HEK293 (cell line): ENCODE data around the gene B4GALT5.
"Not testable (repeated sequence)": the region's sequence is repeated elsewhere in the genome, so short reads cannot be mapped to it uniquely, and the experiment has no call there.

Experiments
- CTCF ChIA-PET: fragments of 350-600 bp; formaldehyde crosslinking; extraction: SDS; loops from one replicate; lab custom pipeline; 2021; ENCODE audit warnings: antibody characterized with exemption; lab: Yijun Ruan, JAX
- POLR2A ChIA-PET: fragments of 300-600 bp; formaldehyde crosslinking; extraction: SDS; loops from one replicate; lab custom pipeline; 2020; ENCODE audit warnings: antibody characterized with exemption, inconsistent platforms; lab: Yijun Ruan, JAX
- H3K27ac ChIP-seq: fragments of 200-500 bp; sonication (Bioruptor generic); 2 replicates; pipeline ENCODE4 v1.5.1; 2014; ENCODE audit warnings: low read depth, low read length, control low read depth, inconsistent platforms; ENCODE audit errors: extremely low read depth
- H3K36me3 ChIP-seq, 2 experiments: fragments of 200-500 bp in 1 of 2; sonication (Bioruptor generic) in 1 of 2; 1 replicate in 1 of 2; 2 replicates in 1 of 2; pipeline ENCODE4 v1.5.1; 2014 to 2017; ENCODE audit warnings: inconsistent platforms in 2 of 2, low read length in 2 of 2; ENCODE audit not compliant: control insufficient read depth in 2 of 2, insufficient read depth in 1 of 2
- H3K4me1 ChIP-seq: fragments of 200-500 bp; sonication (Bioruptor generic); 2 replicates; pipeline ENCODE4 v1.5.1; 2014; ENCODE audit warnings: mild to moderate bottlenecking, low read length, inconsistent platforms; ENCODE audit not compliant: control insufficient read depth, insufficient read depth
- H3K4me3 ChIP-seq: 2 replicates; pipeline ENCODE4 v1.5.1; 2011; ENCODE audit warnings: low read depth, mild to moderate bottlenecking, control low read depth, low read length, moderate library complexity
- H3K9me3 ChIP-seq: fragments of 200-500 bp; sonication (Bioruptor generic); 2 replicates; pipeline ENCODE4 v1.5.1; 2014; ENCODE audit warnings: low read depth, low read length, inconsistent platforms; ENCODE audit not compliant: control insufficient read depth, insufficient read depth
- BCL11B ChIP-seq: fragments of 450-650 bp; formaldehyde crosslinking; IDR thresholded peaks from 2 replicates; pipeline ENCODE4 v1.5.1; 2016; ENCODE audit warnings: low read depth, missing biosample characterization, missing genetic modification characterization
- REPIN1 ChIP-seq: fragments of 450-650 bp; formaldehyde crosslinking; IDR thresholded peaks from 2 replicates; pipeline ENCODE4 v1.5.1; 2017; ENCODE audit warnings: missing biosample characterization, missing genetic modification characterization, low read depth
- SP2 ChIP-seq: fragments of 450-650 bp; formaldehyde crosslinking; IDR thresholded peaks from 2 replicates; pipeline ENCODE4 v1.5.1; 2016; ENCODE audit warnings: missing biosample characterization, missing genetic modification characterization
- ZFP69B ChIP-seq: fragments of 450-650 bp; formaldehyde crosslinking; IDR thresholded peaks from 2 replicates; pipeline ENCODE4 v1.5.1; 2016; ENCODE audit warnings: missing biosample characterization, missing genetic modification characterization
- ZNF16 ChIP-seq: fragments of 450-650 bp; formaldehyde crosslinking; IDR thresholded peaks from 2 replicates; pipeline ENCODE4 v1.5.1; 2016; ENCODE audit warnings: low read depth, missing biosample characterization, missing genetic modification characterization
- ZNF23 ChIP-seq: fragments of 450-650 bp; formaldehyde crosslinking; IDR thresholded peaks from 2 replicates; pipeline ENCODE4 v1.5.1; 2016; ENCODE audit warnings: missing biosample characterization, missing genetic modification characterization, borderline replicate concordance
- ZNF362 ChIP-seq: fragments of 450-650 bp; formaldehyde crosslinking; IDR thresholded peaks from 2 replicates; pipeline ENCODE4 v1.5.1; 2016; ENCODE audit warnings: missing biosample characterization, missing genetic modification characterization
- ZNF600 ChIP-seq: fragments of 450-650 bp; formaldehyde crosslinking; IDR thresholded peaks from 2 replicates; pipeline ENCODE4 v1.5.1; 2016; ENCODE audit warnings: missing biosample characterization, missing genetic modification characterization
- ZNF664 ChIP-seq: fragments of 450-650 bp; formaldehyde crosslinking; IDR thresholded peaks from 2 replicates; pipeline ENCODE4 v1.5.1; 2016; ENCODE audit warnings: missing biosample characterization, missing genetic modification characterization
- TF ChIP-seq, protein P1 (sequence below): fragments of 450-650 bp; formaldehyde crosslinking; IDR thresholded peaks from 2 replicates; pipeline ENCODE4 v1.5.1; 2016; ENCODE audit warnings: missing biosample characterization, missing genetic modification characterization
- TF ChIP-seq, protein P2 (sequence below): fragments of 450-650 bp; formaldehyde crosslinking; IDR thresholded peaks from 2 replicates; pipeline ENCODE4 v1.5.1; 2016; ENCODE audit warnings: missing biosample characterization, missing genetic modification characterization

B4GALT5 gene

GRCh38 chr20:49615401-49616153 is 98.1 kb downstream of the B4GALT5 start:
- H3K36me3 ChIP-seq = no peaks in the 10 kb centered on the region
- no peaks in the 10 kb centered on the region for H3K9me3 ChIP-seq
- no peak overlapping the region for H3K4me3 ChIP-seq
- no peak overlapping the region for H3K27ac ChIP-seq
- TF ChIP-seq REPIN1 (no peak), ZFP69B (tag by site-specific recombination) (peak; percentile 89), SP2 (peak; percentile 11; the same call in 1 of the 2 replicates)
- TF ChIP-seq, protein P1, sequence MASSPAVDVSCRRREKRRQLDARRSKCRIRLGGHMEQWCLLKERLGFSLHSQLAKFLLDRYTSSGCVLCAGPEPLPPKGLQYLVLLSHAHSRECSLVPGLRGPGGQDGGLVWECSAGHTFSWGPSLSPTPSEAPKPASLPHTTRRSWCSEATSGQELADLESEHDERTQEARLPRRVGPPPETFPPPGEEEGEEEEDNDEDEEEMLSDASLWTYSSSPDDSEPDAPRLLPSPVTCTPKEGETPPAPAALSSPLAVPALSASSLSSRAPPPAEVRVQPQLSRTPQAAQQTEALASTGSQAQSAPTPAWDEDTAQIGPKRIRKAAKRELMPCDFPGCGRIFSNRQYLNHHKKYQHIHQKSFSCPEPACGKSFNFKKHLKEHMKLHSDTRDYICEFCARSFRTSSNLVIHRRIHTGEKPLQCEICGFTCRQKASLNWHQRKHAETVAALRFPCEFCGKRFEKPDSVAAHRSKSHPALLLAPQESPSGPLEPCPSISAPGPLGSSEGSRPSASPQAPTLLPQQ = peak; percentile 85
- ChIA-PET POLR2A (interaction anchor here (1.1 kb wide), 1 partner anchor 223 kb away, joined by 3 read pairs; no protein-coding TSS in a partner anchor), CTCF (interaction anchor here (1.2 to 1.7 kb wide), 3 partner anchors 74 to 231 kb away, joined by 3 to 7 read pairs (median 4); no protein-coding TSS in a partner anchor)
- H3K4me1 ChIP-seq = no peaks in the 10 kb centered on the region

DNA sequence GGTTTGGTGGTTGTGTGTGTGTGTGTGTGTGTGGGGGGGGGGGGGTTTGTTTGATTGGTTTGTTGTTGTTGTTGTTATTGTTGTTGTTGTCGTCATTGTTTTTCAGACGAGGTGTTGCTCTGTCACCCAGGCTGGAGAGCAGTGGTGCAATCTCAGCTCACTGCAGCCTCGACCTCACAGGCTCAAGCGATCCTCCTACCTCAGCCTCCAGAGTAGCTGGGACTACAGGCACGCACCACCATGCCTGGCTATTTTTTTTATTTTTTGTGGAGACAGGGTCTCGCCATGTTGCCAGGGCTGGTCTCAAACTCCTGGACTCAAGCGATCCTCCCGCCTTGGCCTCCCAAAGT is 98.7 kb downstream of the B4GALT5 start:
- H3K4me3 ChIP-seq, H3K9me3 ChIP-seq, H3K27ac ChIP-seq, H3K36me3 ChIP-seq, H3K4me1 ChIP-seq: not testable (repeated sequence)
- CTCF ChIA-PET = interaction anchor here (0.8 to 1.7 kb wide), 2 partner anchors 229 to 231 kb away, joined by 7 to 8 read pairs; no protein-coding TSS in a partner anchor
- POLR2A ChIA-PET = interaction anchor here (1.1 kb wide), 1 partner anchor 224 kb away, joined by 3 read pairs; no protein-coding TSS in a partner anchor

DNA sequence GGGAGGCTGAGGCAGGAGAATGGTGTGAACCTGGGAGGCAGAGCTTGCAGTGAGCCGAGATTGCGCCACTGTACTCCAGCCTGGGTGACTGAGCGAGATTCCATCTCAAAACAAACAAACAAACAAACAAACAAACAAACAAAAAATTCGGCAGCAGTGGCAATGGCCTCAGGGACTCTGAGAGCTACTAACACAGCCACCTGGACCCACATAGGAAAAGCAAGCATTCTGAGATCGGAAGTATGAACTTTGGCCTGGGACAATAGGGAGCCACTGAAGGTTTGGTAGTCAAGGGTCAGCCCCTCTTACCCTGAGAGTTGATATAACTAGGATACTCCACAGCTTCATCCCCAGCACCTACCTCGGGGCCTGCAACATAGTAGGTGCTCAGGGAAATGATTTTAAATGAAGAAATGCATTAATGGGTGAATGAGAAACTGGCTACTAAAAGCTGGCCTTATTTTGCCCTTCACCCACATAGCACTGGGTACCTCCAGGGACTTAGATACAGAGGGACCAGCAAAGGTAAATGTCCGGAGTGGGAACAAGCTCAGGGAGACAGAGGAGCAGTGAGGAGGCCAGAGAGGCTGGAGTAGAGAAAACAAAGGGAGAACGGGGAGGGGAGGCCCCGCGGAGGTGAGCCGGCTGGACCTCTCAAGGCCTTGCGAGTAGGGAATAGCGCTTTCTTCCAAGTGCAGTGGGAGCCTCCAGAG is 99.2 kb downstream of the B4GALT5 start:
- no peak overlapping the region for H3K4me3 ChIP-seq
- TF ChIP-seq ZNF23 (tag by site-specific recombination) (no peak), ZNF600 (tag by site-specific recombination) (no peak), ZNF664 (peak; percentile 62; the same call in 1 of the 2 replicates), BCL11B (tag by site-specific recombination) (no peak), ZNF362 (tag by site-specific recombination) (no peak), ZNF16 (tag by site-specific recombination) (peak; percentile 54; the same call in 1 of the 2 replicates)
- TF ChIP-seq, protein P2, sequence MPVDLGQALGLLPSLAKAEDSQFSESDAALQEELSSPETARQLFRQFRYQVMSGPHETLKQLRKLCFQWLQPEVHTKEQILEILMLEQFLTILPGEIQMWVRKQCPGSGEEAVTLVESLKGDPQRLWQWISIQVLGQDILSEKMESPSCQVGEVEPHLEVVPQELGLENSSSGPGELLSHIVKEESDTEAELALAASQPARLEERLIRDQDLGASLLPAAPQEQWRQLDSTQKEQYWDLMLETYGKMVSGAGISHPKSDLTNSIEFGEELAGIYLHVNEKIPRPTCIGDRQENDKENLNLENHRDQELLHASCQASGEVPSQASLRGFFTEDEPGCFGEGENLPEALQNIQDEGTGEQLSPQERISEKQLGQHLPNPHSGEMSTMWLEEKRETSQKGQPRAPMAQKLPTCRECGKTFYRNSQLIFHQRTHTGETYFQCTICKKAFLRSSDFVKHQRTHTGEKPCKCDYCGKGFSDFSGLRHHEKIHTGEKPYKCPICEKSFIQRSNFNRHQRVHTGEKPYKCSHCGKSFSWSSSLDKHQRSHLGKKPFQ = peak; percentile 33; the same call in 1 of the 2 replicates
- TF ChIP-seq, all 188 proteins: peak for 3

More for the DNA sequence above, 99.2 kb downstream of the B4GALT5 start:
- ChIA-PET POLR2A (interaction anchor here (1.1 kb wide), 1 partner anchor 224 kb away, joined by 3 read pairs; no protein-coding TSS in a partner anchor), CTCF (interaction anchor here (0.8 to 1.7 kb wide), 3 partner anchors 230 to 275 kb away, joined by 3 to 8 read pairs (median 7); no protein-coding TSS in a partner anchor)
- Histone ChIP-seq H3K4me1 (no peaks in the 10 kb centered on the region), H3K36me3 (no peaks in the 10 kb centered on the region), H3K9me3 (no peaks in the 10 kb centered on the region), H3K27ac (no peak overlapping the region)
